Measurements from ENCODE around the gene SUSD4.
"Not testable (repeated sequence)": the region's sequence is repeated elsewhere in the genome, so short reads cannot be mapped to it uniquely, and the experiment has no call there.

Gene SUSD4

GRCh38 chr1:223251387-223251786 lies 112.6 kb downstream of the SUSD4 start:
- not testable (repeated sequence) for DNase-seq (ENCODE audit: low read depth)

GRCh38 chr1:223250632-223251015 lies 113.4 kb downstream of the SUSD4 start:
- no peak for DNase-seq (ENCODE audit: low read depth)

- no peak for DNase-seq (ENCODE audit: low read depth)
These were observed 113.9 kb downstream of the SUSD4 start for GRCh38 chr1:223249854-223250631.

- no peak for DNase-seq (ENCODE audit: low read depth)
These were observed 115.2 kb downstream of the SUSD4 start for GRCh38 chr1:223248770-223249140.

GRCh38 chr1:223248001-223248769 lies 115.8 kb downstream of the SUSD4 start:
- DNase-seq (ENCODE audit: low read depth) = no peak

GRCh38 chr1:223246476-223247112 lies 117.4 kb downstream of the SUSD4 start:
- no peak for DNase-seq (ENCODE audit: low read depth)

GRCh38 chr1:223245983-223246382 lies 118.0 kb downstream of the SUSD4 start:
- DNase-seq (ENCODE audit: low read depth) = no peak

GRCh38 chr1:223245411-223245810 lies 118.6 kb downstream of the SUSD4 start:
- no peak for DNase-seq (ENCODE audit: low read depth)

GRCh38 chr1:223244366-223245103 lies 119.4 kb downstream of the SUSD4 start:
- no peak for DNase-seq (ENCODE audit: low read depth)

GRCh38 chr1:223243441-223244050 lies 120.4 kb downstream of the SUSD4 start:
- no peak for DNase-seq (ENCODE audit: low read depth)

- no peak for DNase-seq (ENCODE audit: low read depth)
These were observed 121.0 kb downstream of the SUSD4 start for GRCh38 chr1:223242971-223243370.

GRCh38 chr1:223242382-223242955 lies 121.5 kb downstream of the SUSD4 start:
- no peak for DNase-seq (ENCODE audit: low read depth)

- DNase-seq (ENCODE audit: low read depth) = no peak
These were observed 123.9 kb downstream of the SUSD4 start for GRCh38 chr1:223240122-223240521.

- no peak for DNase-seq (ENCODE audit: low read depth)
These were observed 128.9 kb downstream of the SUSD4 start for GRCh38 chr1:223235091-223235490.

GRCh38 chr1:223234534-223234933 lies 129.4 kb downstream of the SUSD4 start:
- DNase-seq (ENCODE audit: low read depth) = no peak

- no peak for DNase-seq (ENCODE audit: low read depth)
These were observed 129.8 kb downstream of the SUSD4 start for GRCh38 chr1:223234170-223234514.

- no peak for DNase-seq (ENCODE audit: low read depth)
These were observed 130.4 kb downstream of the SUSD4 start for GRCh38 chr1:223233410-223234169.

GRCh38 chr1:223233019-223233409 lies 131.0 kb downstream of the SUSD4 start:
- no peak for DNase-seq (ENCODE audit: low read depth)

GRCh38 chr1:223231581-223231980 lies 132.4 kb downstream of the SUSD4 start:
- no peak for DNase-seq (ENCODE audit: low read depth)

- no peak for DNase-seq (ENCODE audit: low read depth)
These were observed 132.9 kb downstream of the SUSD4 start for GRCh38 chr1:223231011-223231572.

Measured in activated T-helper 1 cell treated with Interleukin-2 at 50 U/mL for 16 hours (primary cell).